Fibroblast of lung (primary cell): ENCODE measurements around the gene AKAP7. TPM values are rescaled to one million over a fixed set of nuclear protein-coding genes. Genes with fewer than 3 reads are reported as not detected.
A peak's percentile ranks its signal among the peaks of the same experiment; 100 is the strongest.

Experiments used
- DNase-seq, 2 donors: peaks; one replicate each; pipeline versions ENCODE4 v3.0.0 to v3.0.0-alpha.2; 2010; ENCODE audit warnings: low read depth in 2 of 2
- H2AFZ ChIP-seq: 2 replicates; pipeline ENCODE4 v1.5.1; 2012; ENCODE audit warnings: low read length, control low read depth, inconsistent platforms
- H3K27ac ChIP-seq: 2 replicates; pipeline ENCODE4 v1.5.1; 2011; ENCODE audit warnings: low read length, control low read depth; ENCODE audit not compliant: insufficient read depth
- H3K27me3 ChIP-seq: 2 replicates; pipeline ENCODE4 v1.5.1; 2011; ENCODE audit warnings: mild to moderate bottlenecking, low read length; ENCODE audit not compliant: control insufficient read depth, insufficient read depth
- H3K36me3 ChIP-seq: 2 replicates; pipeline ENCODE4 v1.5.1; 2011; ENCODE audit warnings: low read length; ENCODE audit not compliant: control insufficient read depth, insufficient read depth
- H3K4me1 ChIP-seq: 2 replicates; pipeline ENCODE4 v1.5.1; 2011; ENCODE audit warnings: low read length; ENCODE audit not compliant: control insufficient read depth, insufficient read depth; ENCODE audit errors: extremely low read depth
- H3K4me2 ChIP-seq: 2 replicates; pipeline ENCODE4 v1.5.1; 2011; ENCODE audit warnings: low read length, control low read depth; ENCODE audit not compliant: insufficient read depth; ENCODE audit errors: extremely low read depth
- H3K4me3 ChIP-seq, 4 experiments: fragments of 200-600 bp in 1 of 4; sonication (generic) in 1 of 4; replicated peaks in 1 of 4; 2 replicates each; pipeline ENCODE4 v1.5.1; 2011 to 2016; ENCODE audit warnings: low read length in 4 of 4, low read depth in 3 of 4, mild to moderate bottlenecking in 3 of 4, control low read depth in 2 of 4, inconsistent platforms in 1 of 4, mixed read lengths in 1 of 4; ENCODE audit not compliant: insufficient read depth in 1 of 4; ENCODE audit errors: control extremely low read depth in 1 of 4
- H3K79me2 ChIP-seq: 2 replicates; pipeline ENCODE4 v1.5.1; 2012; ENCODE audit warnings: mild to moderate bottlenecking, low read length, inconsistent platforms; ENCODE audit not compliant: control insufficient read depth, insufficient read depth
- H3K9ac ChIP-seq: 2 replicates; pipeline ENCODE4 v1.5.1; 2011; ENCODE audit warnings: mild to moderate bottlenecking, low read length, control low read depth; ENCODE audit not compliant: insufficient read depth
- H3K9me3 ChIP-seq: 2 replicates; pipeline ENCODE4 v1.5.1; 2012; ENCODE audit warnings: low read depth, low read length; ENCODE audit not compliant: control insufficient read depth, insufficient read depth
- H4K20me1 ChIP-seq: 2 replicates; pipeline ENCODE4 v1.5.1; 2011; ENCODE audit warnings: low read length; ENCODE audit not compliant: control insufficient read depth, insufficient read depth; ENCODE audit errors: extremely low read depth
- CTCF ChIP-seq, 2 donors: IDR thresholded peaks in 1 of 2; conservative IDR thresholded peaks in 1 of 2; 1 replicate in 1 of 2; 2 replicates in 1 of 2; pipeline ENCODE4 v1.5.1; 2011 to 2012; ENCODE audit warnings: low read length in 2 of 2, control low read depth in 1 of 2, inconsistent platforms in 1 of 2, low read depth in 1 of 2, mild to moderate bottlenecking in 1 of 2
- EZH2 ChIP-seq: IDR thresholded peaks from 2 replicates; pipeline ENCODE4 v1.5.1; 2012; ENCODE audit warnings: low read length, control low read depth, mild to moderate bottlenecking; ENCODE audit errors: missing control alignments
- polyA plus RNA-seq, 2 donors: library from polyadenylated mRNA; depleted of rRNA in 1 of 2; stranded (reverse) in 1 of 2; unstranded in 1 of 2; fragments of >200 nt; gene quantifications; 2 replicates each; pipeline ENCODE4 v1.2.1, GENCODE V29; 2011 to 2012; ENCODE audit warnings: missing spikeins in 1 of 2
- total RNA-seq: library from RNA; depleted of rRNA; stranded (reverse); fragments of >200 nt; gene quantifications from 2 replicates; pipeline ENCODE4 v1.2.1, GENCODE V29; 2014

AKAP7 gene
- total and polyA plus RNA-seq, 2 donors (not counting 1 experiment from before 2014, with no cell fraction given) = 3.1 to 5.8 TPM

GRCh38 chr6:131130554-131130940 is 4.7 kb upstream of the AKAP7 start:
- no peak overlapping the region for H3K4me2 ChIP-seq
- H3K27me3 ChIP-seq = no peaks in the 10 kb centered on the region
- no peak for TF ChIP-seq CTCF (conservative IDR thresholded peaks at IDR 0.05 in 1 of 2, IDR thresholded peaks at IDR 0.05 in 1 of 2; ENCODE audit: low read depth in 1 of 2, low read length in 2 of 2)
- no peak for TF ChIP-seq EZH2
- H3K4me1 ChIP-seq = peaks cover 1% of the 10 kb centered on the region
- no peaks in the 10 kb centered on the region for H3K36me3 ChIP-seq
- no peaks in the 10 kb centered on the region for H4K20me1 ChIP-seq
- H3K9ac ChIP-seq = no peak overlapping the region
- DNase-seq = peak in 1 of 2 donors; percentile 11
- H3K27ac ChIP-seq = no peak overlapping the region
- H3K4me3 ChIP-seq = no peak overlapping the region
- H3K9me3 ChIP-seq = no peaks in the 10 kb centered on the region
- no peak overlapping the region for H2AFZ ChIP-seq
- no peaks in the 10 kb centered on the region for H3K79me2 ChIP-seq

GRCh38 chr6:131132360-131132759 is 2.9 kb upstream of the AKAP7 start:
- Histone ChIP-seq H3K9ac (no peak overlapping the region), H3K4me1 (peaks cover 2% of the 10 kb centered on the region), H3K36me3 (no peaks in the 10 kb centered on the region), H3K27ac (no peak overlapping the region), H3K9me3 (no peaks in the 10 kb centered on the region), H3K4me2 (no peak overlapping the region), H2AFZ (no peak overlapping the region), H4K20me1 (no peaks in the 10 kb centered on the region), H3K4me3 (no peak overlapping the region), H3K27me3 (no peaks in the 10 kb centered on the region), H3K79me2 (no peaks in the 10 kb centered on the region)
- no peak for DNase-seq
- TF ChIP-seq CTCF (conservative IDR thresholded peaks at IDR 0.05 in 1 of 2, IDR thresholded peaks at IDR 0.05 in 1 of 2; ENCODE audit: low read depth in 1 of 2, low read length in 2 of 2) = no peak
- TF ChIP-seq EZH2 = no peak

- H3K27ac ChIP-seq = peak overlapping the region; percentile 62
- no peaks in the 10 kb centered on the region for H3K36me3 ChIP-seq
- TF ChIP-seq EZH2 (no peak), CTCF (conservative IDR thresholded peaks at IDR 0.05 in 1 of 2, IDR thresholded peaks at IDR 0.05 in 1 of 2; ENCODE audit: low read depth in 1 of 2, low read length in 2 of 2) (no peak)
- peak overlapping the region; percentile 54 to 81 (median 78) for H3K4me3 ChIP-seq
- H3K27me3 ChIP-seq = no peaks in the 10 kb centered on the region
- peak overlapping the region; percentile 79 for H2AFZ ChIP-seq
- no peaks in the 10 kb centered on the region for H3K9me3 ChIP-seq
- no peaks in the 10 kb centered on the region for H4K20me1 ChIP-seq
- no peaks in the 10 kb centered on the region for H3K79me2 ChIP-seq
- H3K4me1 ChIP-seq = peaks cover 2% of the 10 kb centered on the region
- peak overlapping the region; percentile 91 for H3K4me2 ChIP-seq
- no peak for DNase-seq
- H3K9ac ChIP-seq = no peak overlapping the region
Measured at GRCh38 chr6:131134220-131134979, 867 bp upstream of the AKAP7 start.
